Esophagus muscularis mucosa (tissue), 4 donors: ENCODE data around the gene PRKCB. TPM values are rescaled to one million over a fixed set of nuclear protein-coding genes. Genes with fewer than 3 reads are reported as not detected.

Source experiments
- DNase-seq: peaks from one replicate; pipeline ENCODE4 v3.0.0-alpha.2; 2017; ENCODE audit errors: extremely low spot score
- H3K27ac ChIP-seq, 4 donors: fragments of 200-600 bp; sonication (generic); replicated peaks in 1 of 4; 1 replicate in 3 of 4; 2 replicates in 1 of 4; pipeline ENCODE4 v1.5.1; 2016 to 2019; ENCODE audit warnings: mild to moderate bottlenecking in 1 of 4
- H3K27me3 ChIP-seq, 4 donors: fragments of 200-600 bp; sonication (generic); one replicate each; pipeline versions ENCODE4 v1.5.1 to v1.6.0; 2016 to 2019
- H3K36me3 ChIP-seq, 4 donors: fragments of 200-600 bp; sonication (generic); one replicate each; pipeline ENCODE4 v1.5.1; 2016 to 2019
- H3K4me1 ChIP-seq, 4 donors: fragments of 200-600 bp; sonication (generic); one replicate each; pipeline ENCODE4 v1.5.1; 2016 to 2019
- H3K4me3 ChIP-seq, 4 donors: fragments of 200-600 bp; sonication (generic); 1 replicate in 2 of 4; 2 replicates in 2 of 4; pipeline ENCODE4 v1.5.1; 2016 to 2019; ENCODE audit warnings: mild to moderate bottlenecking in 4 of 4, moderate library complexity in 1 of 4
- H3K9me3 ChIP-seq, 4 donors: fragments of 200-600 bp; sonication (generic); 1 replicate in 3 of 4; 2 replicates in 1 of 4; pipeline ENCODE4 v1.5.1; 2016 to 2019
- CTCF ChIP-seq, 3 experiments: fragments of 200-600 bp in 2 of 3; fragments of 450-650 bp in 1 of 3; sonication (generic) in 2 of 3; IDR thresholded peaks; one replicate each; pipeline ENCODE4 v1.5.1; 2017 to 2019; ENCODE audit warnings: antibody characterized with exemption in 3 of 3, mild to moderate bottlenecking in 2 of 3, moderate library complexity in 1 of 3
- EP300 ChIP-seq: sonication (generic); formaldehyde crosslinking; IDR thresholded peaks from one replicate; pipeline ENCODE4 v1.6.1; 2017; ENCODE audit warnings: antibody characterized with exemption
- POLR2A ChIP-seq: fragments of 450-650 bp; IDR thresholded peaks from one replicate; pipeline ENCODE4 v1.6.1; 2017; ENCODE audit warnings: antibody characterized with exemption, moderate library complexity, mild to moderate bottlenecking, low read depth
- POLR2AphosphoS5 ChIP-seq, 2 donors: sonication (generic); formaldehyde crosslinking; IDR thresholded peaks; one replicate each; pipeline ENCODE4 v1.6.1; 2017; ENCODE audit warnings: antibody characterized with exemption in 2 of 2
- WGBS: methylation state at CpG from one replicate; pipeline ENCODE4 v1.1.5; 2018; 5-methylcytosine and 5-hydroxymethylcytosine counted together
- intact Hi-C: fragments of 100-400 bp; cut with DNase I; formaldehyde crosslinking; loops from one replicate; pipeline ENCODE4 v1.15.1; 2023
- total RNA-seq, 4 donors: library from RNA; depleted of rRNA; stranded (reverse); fragments of >200 nt; gene quantifications; one replicate each; pipeline versions ENCODE4 v1.1.0 to v1.2.1, GENCODE V29; 2016

The PRKCB gene
- total RNA-seq, 4 donors from 2014 or later = 5.8 to 15.6 (median 9.7) TPM

DNA sequence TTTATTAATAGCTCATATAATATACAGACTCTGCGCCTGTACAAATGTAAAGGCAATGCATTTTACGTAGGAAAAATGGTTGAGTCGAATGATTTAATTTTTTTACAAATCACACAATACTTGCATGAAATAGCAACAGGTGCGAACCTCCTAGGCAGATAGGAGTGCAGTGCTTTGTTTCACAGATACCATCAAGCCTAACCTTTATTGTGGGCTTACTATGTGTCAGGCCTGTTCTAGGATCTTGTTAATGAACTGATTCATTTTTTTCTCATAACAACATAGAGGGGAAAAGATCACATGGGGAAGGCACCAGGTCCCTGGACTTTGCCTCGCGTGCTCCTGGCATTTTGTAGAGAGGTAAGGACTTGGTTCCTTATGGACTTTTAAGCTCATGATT, 107.8 kb downstream of the PRKCB start:
- Histone ChIP-seq H3K27ac (no peak overlapping the region), H3K36me3 (no peaks in the 10 kb centered on the region), H3K9me3 (no peaks in the 10 kb centered on the region), H3K4me1 (no peaks in the 10 kb centered on the region), H3K27me3 (no peaks in the 10 kb centered on the region), H3K4me3 (no peak overlapping the region)
- intact Hi-C loops = no loop called here
- DNase-seq = no peak
- 73% methylated on average over 6 of the region's 6 CpGs for WGBS
- TF ChIP-seq POLR2A (no peak), CTCF (IDR thresholded peaks at IDR 0.05) (no peak), EP300 (no peak), POLR2AphosphoS5 (IDR thresholded peaks at IDR 0.05) (no peak)

DNA sequence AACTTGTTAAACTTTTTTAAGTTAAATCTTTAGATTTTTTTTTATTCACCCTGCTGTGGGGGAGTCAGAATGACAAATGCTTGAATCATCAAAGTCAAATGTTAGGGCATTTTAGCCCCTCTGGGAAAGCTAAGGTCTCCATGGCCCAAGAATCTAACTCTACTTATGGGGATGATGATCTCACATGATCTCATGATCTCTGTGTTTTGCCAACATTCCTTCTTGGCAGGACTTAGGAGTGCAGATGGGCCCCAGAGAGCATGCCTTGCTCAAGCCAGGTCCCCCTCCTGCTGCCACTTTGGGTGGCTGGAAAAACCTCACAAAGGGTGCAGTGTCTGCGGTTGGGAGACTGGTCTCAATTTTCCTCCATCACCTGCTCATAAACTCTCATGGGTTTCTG, 108.6 kb downstream of the PRKCB start:
- intact Hi-C loops = no loop called here
- 73% methylated on average over 1 of the region's 1 CpG for WGBS
- Histone ChIP-seq H3K27me3 (no peaks in the 10 kb centered on the region), H3K36me3 (no peaks in the 10 kb centered on the region), H3K9me3 (no peaks in the 10 kb centered on the region), H3K27ac (no peak overlapping the region), H3K4me3 (no peak overlapping the region), H3K4me1 (no peaks in the 10 kb centered on the region)
- TF ChIP-seq POLR2AphosphoS5 (IDR thresholded peaks at IDR 0.05) (no peak), POLR2A (no peak), CTCF (IDR thresholded peaks at IDR 0.05) (no peak), EP300 (no peak)
- no peak for DNase-seq

DNA sequence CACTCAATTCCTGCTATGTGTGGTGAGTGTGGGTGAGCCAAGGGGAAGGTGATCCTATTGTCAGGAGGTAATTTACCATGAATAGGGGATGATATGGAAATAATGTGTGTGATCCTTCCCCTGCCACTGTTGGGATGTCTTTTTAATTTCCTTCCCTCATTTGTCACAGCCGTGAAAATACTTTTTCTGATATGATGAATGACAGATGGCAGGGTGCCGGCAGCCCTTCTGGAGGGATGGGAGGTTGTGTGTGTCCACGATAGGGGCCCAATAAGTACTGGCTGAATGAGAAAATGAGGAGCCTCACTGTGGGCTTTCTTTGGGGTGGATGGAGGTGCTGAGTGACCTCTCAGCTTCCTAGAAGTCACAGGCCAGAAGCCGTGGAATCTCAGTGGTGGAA, 109.5 kb downstream of the PRKCB start:
- H3K9me3 ChIP-seq = no peaks in the 10 kb centered on the region
- no peak for DNase-seq
- no peak overlapping the region for H3K27ac ChIP-seq
- 77% methylated on average over 4 of the region's 4 CpGs for WGBS
- TF ChIP-seq POLR2AphosphoS5 (IDR thresholded peaks at IDR 0.05) (no peak), POLR2A (no peak), CTCF (IDR thresholded peaks at IDR 0.05) (no peak)
- H3K36me3 ChIP-seq = no peaks in the 10 kb centered on the region
- H3K4me3 ChIP-seq = no peak overlapping the region
- intact Hi-C loops = no loop called here
- H3K27me3 ChIP-seq = no peaks in the 10 kb centered on the region
- H3K4me1 ChIP-seq = no peaks in the 10 kb centered on the region

DNA sequence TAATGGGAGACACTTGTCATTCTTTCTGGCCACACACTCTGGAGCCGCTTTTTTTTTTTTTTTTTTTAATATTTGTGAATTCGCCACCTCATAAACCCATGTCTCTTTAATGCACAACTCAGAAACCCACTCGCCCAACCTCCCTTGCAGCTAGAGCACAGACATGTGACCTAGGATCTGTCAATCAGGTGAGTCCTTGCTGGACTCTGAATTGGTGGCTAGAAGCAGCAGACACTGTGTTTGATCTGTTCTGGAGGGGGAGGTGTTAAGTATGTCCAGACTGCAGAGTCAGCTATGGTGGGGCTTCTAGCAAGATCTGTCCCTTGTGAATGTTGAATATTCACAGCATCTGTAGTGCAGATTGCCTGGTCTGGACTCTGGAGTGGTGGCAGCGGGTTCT, 112.1 kb downstream of the PRKCB start:
- Histone ChIP-seq H3K4me3 (no peak overlapping the region), H3K36me3 (no peaks in the 10 kb centered on the region), H3K27me3 (no peaks in the 10 kb centered on the region), H3K4me1 (peaks cover 0 to 12% (median 5%) of the 10 kb centered on the region in 4 donors), H3K27ac (no peak overlapping the region), H3K9me3 (no peaks in the 10 kb centered on the region)
- no peak for DNase-seq
- TF ChIP-seq EP300 (no peak), POLR2A (no peak)
- intact Hi-C loops = no loop called here
- WGBS = 90% methylated on average over 4 of the region's 4 CpGs

DNA sequence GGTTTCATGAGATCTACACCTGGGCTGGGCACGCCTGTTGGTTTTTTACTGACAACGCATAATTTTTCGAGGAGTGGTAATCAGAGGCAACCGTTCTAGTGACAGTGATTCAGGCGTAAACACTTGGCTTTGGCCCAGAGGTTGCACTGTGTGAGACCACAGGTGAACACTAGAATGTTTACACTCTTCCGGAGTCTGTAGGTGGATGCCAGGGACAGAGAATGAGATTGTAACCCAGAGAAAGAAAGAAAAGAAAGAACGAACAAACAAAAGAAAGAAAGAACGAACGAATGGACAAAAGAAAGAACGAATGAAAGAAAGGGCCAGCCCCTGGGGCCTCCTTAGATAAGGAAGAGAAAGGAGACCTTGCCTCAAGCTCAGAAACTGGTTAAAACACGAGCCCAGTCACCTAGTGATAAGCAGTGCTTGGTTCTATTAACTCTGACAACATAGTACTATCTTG, 113.2 kb downstream of the PRKCB start:
- Histone ChIP-seq H3K4me3 (no peak overlapping the region), H3K9me3 (no peaks in the 10 kb centered on the region), H3K4me1 (peaks cover 0 to 14% (median 6%) of the 10 kb centered on the region in 4 donors), H3K27ac (no peak overlapping the region), H3K27me3 (no peaks in the 10 kb centered on the region), H3K36me3 (no peaks in the 10 kb centered on the region)
- intact Hi-C loops = no loop called here
- WGBS = 81% methylated on average over 11 of the region's 11 CpGs
- DNase-seq = no peak
- TF ChIP-seq POLR2AphosphoS5 (IDR thresholded peaks at IDR 0.05) (no peak), POLR2A (no peak), CTCF (IDR thresholded peaks at IDR 0.05) (no peak), EP300 (no peak)
